ENCODE results near the gene SIL1.

SIL1 gene

GRCh38 chr5:138903130-138903775 is 294.9 kb downstream of the SIL1 start:
- Histone ChIP-seq H3K4me3 (ENCODE audit: low read length) (no peak overlapping the region), H3K9me3 (ENCODE audit: low read length) (no peaks in the 10 kb centered on the region), H3K36me3 (ENCODE audit: insufficient read depth, low read length) (peaks cover 56% of the 10 kb centered on the region), H3K27me3 (ENCODE audit: insufficient read depth, low read length) (no peaks in the 10 kb centered on the region), H2AFZ (ENCODE audit: low read depth, low read length) (no peak overlapping the region), H3K4me1 (ENCODE audit: insufficient read depth, low read length) (peaks cover 11% of the 10 kb centered on the region)

GRCh38 chr5:138901716-138902115 is 296.5 kb downstream of the SIL1 start:
- peaks cover 55% of the 10 kb centered on the region for H3K36me3 ChIP-seq (ENCODE audit: insufficient read depth, low read length)
- no peak overlapping the region for H3K4me3 ChIP-seq (ENCODE audit: low read length)
- H3K4me1 ChIP-seq (ENCODE audit: insufficient read depth, low read length), result peaks cover 11% of the 10 kb centered on the region
- H3K27me3 ChIP-seq (ENCODE audit: insufficient read depth, low read length), result no peaks in the 10 kb centered on the region
- H2AFZ ChIP-seq (ENCODE audit: low read depth, low read length), result no peak overlapping the region
- no peaks in the 10 kb centered on the region for H3K9me3 ChIP-seq (ENCODE audit: low read length)

- Histone ChIP-seq H2AFZ (ENCODE audit: low read depth, low read length) (no peak overlapping the region), H3K4me1 (ENCODE audit: insufficient read depth, low read length) (peaks cover 11% of the 10 kb centered on the region), H3K36me3 (ENCODE audit: insufficient read depth, low read length) (peaks cover 48% of the 10 kb centered on the region)
These were observed 297.7 kb downstream of the SIL1 start for GRCh38 chr5:138900281-138900965.

DNA sequence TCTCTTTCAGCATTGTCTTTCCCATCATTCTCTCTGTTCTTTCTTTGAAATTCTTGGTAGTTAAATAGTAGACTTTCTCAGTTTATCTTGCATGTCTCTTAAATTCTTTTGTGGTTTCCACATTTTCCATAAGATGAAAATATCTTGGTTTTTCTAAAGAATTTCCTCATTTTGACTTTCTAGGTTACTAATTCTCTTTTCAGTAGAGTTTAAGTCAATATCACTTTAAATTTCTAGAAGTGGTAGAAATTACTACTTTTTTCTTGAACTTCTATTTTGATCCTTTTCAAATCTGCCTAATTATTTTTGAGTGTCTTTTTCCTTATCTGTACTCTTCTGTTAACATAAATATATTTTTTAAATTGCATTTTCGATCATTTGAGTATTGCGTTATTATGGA is 299.4 kb downstream of the SIL1 start:
- no peak overlapping the region for H2AFZ ChIP-seq (ENCODE audit: low read depth, low read length)
- peaks cover 38% of the 10 kb centered on the region for H3K36me3 ChIP-seq (ENCODE audit: insufficient read depth, low read length)
- no peaks in the 10 kb centered on the region for H3K27me3 ChIP-seq (ENCODE audit: insufficient read depth, low read length)
- peaks cover 11% of the 10 kb centered on the region for H3K4me1 ChIP-seq (ENCODE audit: insufficient read depth, low read length)
- no peaks in the 10 kb centered on the region for H3K9me3 ChIP-seq (ENCODE audit: low read length)
- H3K4me3 ChIP-seq (ENCODE audit: low read length), result no peak overlapping the region

More at GRCh38 chr5:138900281-138900965, 297.7 kb downstream of the SIL1 start:
- Histone ChIP-seq H3K27me3 (ENCODE audit: insufficient read depth, low read length) (no peaks in the 10 kb centered on the region), H3K9me3 (ENCODE audit: low read length) (no peaks in the 10 kb centered on the region), H3K4me3 (ENCODE audit: low read length) (no peak overlapping the region)

GRCh38 chr5:138898299-138898698 is 299.9 kb downstream of the SIL1 start:
- Histone ChIP-seq H2AFZ (ENCODE audit: low read depth, low read length) (no peak overlapping the region), H3K9me3 (ENCODE audit: low read length) (no peaks in the 10 kb centered on the region), H3K4me3 (ENCODE audit: low read length) (no peak overlapping the region), H3K36me3 (ENCODE audit: insufficient read depth, low read length) (peaks cover 34% of the 10 kb centered on the region), H3K27me3 (ENCODE audit: insufficient read depth, low read length) (no peaks in the 10 kb centered on the region), H3K4me1 (ENCODE audit: insufficient read depth, low read length) (peaks cover 11% of the 10 kb centered on the region)
